Transverse colon (tissue), 4 donors: ENCODE measurements around the gene TAMALIN. TPM values are rescaled to one million over a fixed set of nuclear protein-coding genes. Genes with fewer than 3 reads are reported as not detected.
A peak's percentile ranks its signal among the peaks of the same experiment; 100 is the strongest.

ENCODE experiments used
- DNase-seq: peaks from one replicate; pipeline ENCODE4 v3.0.0-alpha.2; 2019
- H3K27ac ChIP-seq, 4 donors: fragments of 200-600 bp; sonication (generic); 2 replicates each; pipeline ENCODE4 v1.5.1; 2016 to 2018; ENCODE audit warnings: inconsistent platforms in 4 of 4
- H3K27me3 ChIP-seq: fragments of 200-600 bp; sonication (generic); 2 replicates; pipeline ENCODE4 v1.5.1; 2017; ENCODE audit warnings: inconsistent platforms
- H3K36me3 ChIP-seq, 4 donors: fragments of 200-600 bp; sonication (generic); 2 replicates each; pipeline ENCODE4 v1.5.1; 2017 to 2019; ENCODE audit warnings: inconsistent platforms in 4 of 4
- H3K4me1 ChIP-seq, 4 donors: fragments of 200-600 bp; sonication (generic); 2 replicates each; pipeline ENCODE4 v1.5.1; 2017 to 2020; ENCODE audit warnings: inconsistent platforms in 4 of 4
- H3K4me3 ChIP-seq, 4 donors: fragments of 200-600 bp; sonication (generic); 1 replicate in 1 of 4; 2 replicates in 3 of 4; pipeline versions ENCODE4 v1.5.1 to v1.6.1; 2017 to 2019; ENCODE audit warnings: inconsistent platforms in 4 of 4
- H3K9me3 ChIP-seq, 2 donors: fragments of 200-600 bp; sonication (generic); 2 replicates each; pipeline ENCODE4 v1.5.1; 2017 to 2019; ENCODE audit warnings: inconsistent platforms in 2 of 2
- EP300 ChIP-seq: sonication (generic); formaldehyde crosslinking; IDR thresholded peaks from one replicate; pipeline ENCODE4 v1.6.1; 2017; ENCODE audit warnings: antibody characterized with exemption, low read depth
- POLR2A ChIP-seq: fragments of 450-650 bp; IDR thresholded peaks from one replicate; pipeline ENCODE4 v1.6.1; 2016; ENCODE audit warnings: antibody characterized with exemption, mild to moderate bottlenecking, moderate library complexity
- POLR2AphosphoS5 ChIP-seq, 3 donors: sonication (generic); formaldehyde crosslinking; IDR thresholded peaks; one replicate each; pipeline ENCODE4 v1.6.1; 2016; ENCODE audit warnings: antibody characterized with exemption in 3 of 3
- WGBS, 2 donors: methylation state at CpG; one replicate each; pipeline ENCODE4 v1.1.5; 2018; ENCODE audit warnings: low coverage in 1 of 2; 5-methylcytosine and 5-hydroxymethylcytosine counted together
- in situ Hi-C, 4 donors: fragments of 200-750 bp; cut with MboI; loops; one replicate each; pipeline versions ENCODE4 v1.15.0 to v1.15.1; 2017; ENCODE audit warnings: low sequenced_read_pairs in 3 of 4, low pct_ligation_motif_present in 1 of 4, low pct_unique_long_range_greater_than_20kb in 1 of 4
- intact Hi-C: fragments of 100-400 bp; cut with DNase I; formaldehyde crosslinking; loops from one replicate; pipeline ENCODE4 v1.15.1; 2023; ENCODE audit warnings: low total_unique reads
- total RNA-seq, 4 donors: library from RNA; depleted of rRNA; stranded (reverse); fragments of >200 nt; gene quantifications; one replicate each; pipeline ENCODE4 v1.1.0, GENCODE V29; 2016
- TF ChIP-seq, protein P1 (sequence below), 5 experiments: fragments of 200-600 bp in 3 of 5; fragments of 450-650 bp in 2 of 5; sonication (generic) in 3 of 5; IDR thresholded peaks; 1 replicate in 2 of 5; 2 replicates in 3 of 5; pipeline ENCODE4 v1.5.1; 2016 to 2017; ENCODE audit warnings: antibody characterized with exemption in 5 of 5, inconsistent platforms in 3 of 5, mild to moderate bottlenecking in 2 of 5, moderate library complexity in 1 of 5

Gene TAMALIN
- total RNA-seq, 4 donors from 2014 or later: 5.9 to 20.6 (median 9.7) TPM

- H3K4me3 ChIP-seq: no peak overlapping the region
- TF ChIP-seq EP300 (no peak), POLR2A (no peak), POLR2AphosphoS5 (IDR thresholded peaks at IDR 0.05) (no peak)
- TF ChIP-seq, protein P1, sequence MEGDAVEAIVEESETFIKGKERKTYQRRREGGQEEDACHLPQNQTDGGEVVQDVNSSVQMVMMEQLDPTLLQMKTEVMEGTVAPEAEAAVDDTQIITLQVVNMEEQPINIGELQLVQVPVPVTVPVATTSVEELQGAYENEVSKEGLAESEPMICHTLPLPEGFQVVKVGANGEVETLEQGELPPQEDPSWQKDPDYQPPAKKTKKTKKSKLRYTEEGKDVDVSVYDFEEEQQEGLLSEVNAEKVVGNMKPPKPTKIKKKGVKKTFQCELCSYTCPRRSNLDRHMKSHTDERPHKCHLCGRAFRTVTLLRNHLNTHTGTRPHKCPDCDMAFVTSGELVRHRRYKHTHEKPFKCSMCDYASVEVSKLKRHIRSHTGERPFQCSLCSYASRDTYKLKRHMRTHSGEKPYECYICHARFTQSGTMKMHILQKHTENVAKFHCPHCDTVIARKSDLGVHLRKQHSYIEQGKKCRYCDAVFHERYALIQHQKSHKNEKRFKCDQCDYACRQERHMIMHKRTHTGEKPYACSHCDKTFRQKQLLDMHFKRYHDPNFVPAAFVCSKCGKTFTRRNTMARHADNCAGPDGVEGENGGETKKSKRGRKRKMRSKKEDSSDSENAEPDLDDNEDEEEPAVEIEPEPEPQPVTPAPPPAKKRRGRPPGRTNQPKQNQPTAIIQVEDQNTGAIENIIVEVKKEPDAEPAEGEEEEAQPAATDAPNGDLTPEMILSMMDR (IDR thresholded peaks at IDR 0.05): no peak
- H3K36me3 ChIP-seq: no peaks in the 10 kb centered on the region
- WGBS, 2 donors: 33 to 54% methylated on average over 1 to 8 of the region's 8 CpGs
- peak overlapping the region; percentile 78 to 91 (median 82) for H3K27ac ChIP-seq
- intact Hi-C loops: no loop called here
- DNase-seq: no peak
- peaks cover 40% of the 10 kb centered on the region for H3K27me3 ChIP-seq
- in situ Hi-C loops: no loop called here
- H3K4me1 ChIP-seq: peaks cover 0 to 28% (median 19%) of the 10 kb centered on the region in 4 donors
- no peaks in the 10 kb centered on the region for H3K9me3 ChIP-seq
Measured at GRCh38 chr12:52010692-52011601, 4.2 kb downstream of the TAMALIN start.

DNA sequence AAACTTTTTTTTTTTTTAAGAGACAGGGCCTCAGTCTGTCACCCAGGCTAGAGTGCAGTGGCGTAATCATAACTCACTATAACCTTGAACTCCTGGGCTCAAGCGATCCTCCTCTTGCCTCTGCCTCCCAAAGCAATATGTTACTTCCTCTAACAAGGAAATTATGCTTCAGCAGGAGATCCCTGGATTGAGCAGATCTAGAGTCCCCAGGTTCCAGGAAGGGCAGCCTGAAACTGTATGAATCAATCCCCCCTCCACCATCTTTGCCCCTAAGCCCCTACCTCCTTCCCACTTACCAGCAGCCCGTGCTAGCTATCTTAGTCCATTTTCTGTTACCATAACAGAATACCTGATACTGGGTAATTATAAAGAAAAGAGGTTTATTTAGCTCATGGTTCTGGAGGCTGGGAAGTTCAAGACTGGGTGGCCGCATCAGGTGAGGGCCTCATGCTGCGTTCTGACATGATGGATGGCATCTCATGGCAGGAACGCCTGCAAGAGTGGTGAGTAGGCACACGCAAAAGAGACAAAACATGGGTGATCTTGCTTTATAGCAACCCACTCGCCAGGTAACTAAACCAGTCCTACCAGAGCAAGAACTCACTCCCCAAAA, 5.0 kb downstream of the TAMALIN start:
- H3K9me3 ChIP-seq: no peaks in the 10 kb centered on the region
- H3K4me1 ChIP-seq: peaks cover 0 to 21% (median 11%) of the 10 kb centered on the region in 4 donors
- in situ Hi-C loops (no loop called here), intact Hi-C loops (no loop called here)
- WGBS, 2 donors: 92 to 100% methylated on average over 1 to 8 of the region's 8 CpGs
- peaks cover 40% of the 10 kb centered on the region for H3K27me3 ChIP-seq
- H3K27ac ChIP-seq: peak overlapping the region in 1 of 4 donors; percentile 91
- TF ChIP-seq POLR2A (no peak), EP300 (no peak), POLR2AphosphoS5 (IDR thresholded peaks at IDR 0.05) (no peak)
- TF ChIP-seq, protein P1 (IDR thresholded peaks at IDR 0.05): no peak
- DNase-seq: no peak
- H3K4me3 ChIP-seq: no peak overlapping the region
- no peaks in the 10 kb centered on the region for H3K36me3 ChIP-seq

- H3K4me1 ChIP-seq: peaks cover 0 to 15% (median 5%) of the 10 kb centered on the region in 4 donors
- H3K36me3 ChIP-seq: no peaks in the 10 kb centered on the region
- no peak overlapping the region for H3K27ac ChIP-seq
- intact Hi-C loops: no loop called here
- no peaks in the 10 kb centered on the region for H3K9me3 ChIP-seq
- TF ChIP-seq EP300 (no peak), POLR2A (no peak), POLR2AphosphoS5 (IDR thresholded peaks at IDR 0.05) (no peak)
- TF ChIP-seq, protein P1 (IDR thresholded peaks at IDR 0.05): no peak
- peaks cover 26% of the 10 kb centered on the region for H3K27me3 ChIP-seq
- WGBS, 2 donors: 85 to 89% methylated on average over 6 to 16 of the region's 16 CpGs
- in situ Hi-C loops: no loop called here
- DNase-seq: no peak
- H3K4me3 ChIP-seq: no peak overlapping the region
Measured at GRCh38 chr12:52013626-52014310, 7.0 kb downstream of the TAMALIN start.
